ENCODE data around the gene NLRP9. TPM values are rescaled to one million over a fixed set of nuclear protein-coding genes. Genes with fewer than 3 reads are reported as not detected.
"Not testable (repeated sequence)": the region's sequence is repeated elsewhere in the genome, so short reads cannot be mapped to it uniquely, and the experiment has no call there.

NLRP9 gene
- total and polyA plus RNA-seq, 2 donors (not counting 1 experiment from before 2014, with no cell fraction given), result not detected

- Histone ChIP-seq H4K20me1 (ENCODE audit: control insufficient read depth, extremely low read depth, insufficient read depth, low read length) (no peaks in the 10 kb centered on the region), H3K9me3 (ENCODE audit: control insufficient read depth, insufficient read depth, low read depth, low read length) (no peaks in the 10 kb centered on the region), H3K79me2 (ENCODE audit: control insufficient read depth, insufficient read depth, low read length) (no peaks in the 10 kb centered on the region), H3K9ac (ENCODE audit: insufficient read depth, low read length) (no peak overlapping the region), H3K4me3 (replicated peaks in 1 of 4; ENCODE audit: control extremely low read depth in 1 of 4, insufficient read depth in 1 of 4, low read depth in 3 of 4, low read length in 4 of 4) (no peak overlapping the region), H3K27ac (ENCODE audit: insufficient read depth, low read length) (no peak overlapping the region), H3K4me2 (ENCODE audit: extremely low read depth, insufficient read depth, low read length) (no peak overlapping the region), H2AFZ (ENCODE audit: low read length) (no peak overlapping the region), H3K36me3 (ENCODE audit: control insufficient read depth, insufficient read depth, low read length) (no peaks in the 10 kb centered on the region), H3K4me1 (ENCODE audit: control insufficient read depth, extremely low read depth, insufficient read depth, low read length) (no peaks in the 10 kb centered on the region), H3K27me3 (ENCODE audit: control insufficient read depth, insufficient read depth, low read length) (no peaks in the 10 kb centered on the region)
- no peak for DNase-seq (ENCODE audit: low read depth in 2 of 2)
- TF ChIP-seq CTCF (conservative IDR thresholded peaks at IDR 0.05 in 1 of 2, IDR thresholded peaks at IDR 0.05 in 1 of 2; ENCODE audit: low read depth in 1 of 2, low read length in 2 of 2), result no peak
- TF ChIP-seq EZH2 (IDR thresholded peaks at IDR 0.05; ENCODE audit: low read length, missing control alignments), result no peak
Measured at GRCh38 chr19:55723491-55723890, 14.7 kb downstream of the NLRP9 start.

GRCh38 chr19:55720801-55721200 lies 17.4 kb downstream of the NLRP9 start:
- Histone ChIP-seq H3K9me3 (ENCODE audit: control insufficient read depth, insufficient read depth, low read depth, low read length) (no peaks in the 10 kb centered on the region), H3K4me1 (ENCODE audit: control insufficient read depth, extremely low read depth, insufficient read depth, low read length) (no peaks in the 10 kb centered on the region), H3K9ac (ENCODE audit: insufficient read depth, low read length) (no peak overlapping the region), H4K20me1 (ENCODE audit: control insufficient read depth, extremely low read depth, insufficient read depth, low read length) (no peaks in the 10 kb centered on the region), H3K27me3 (ENCODE audit: control insufficient read depth, insufficient read depth, low read length) (no peaks in the 10 kb centered on the region), H2AFZ (ENCODE audit: low read length) (no peak overlapping the region), H3K36me3 (ENCODE audit: control insufficient read depth, insufficient read depth, low read length) (no peaks in the 10 kb centered on the region), H3K27ac (ENCODE audit: insufficient read depth, low read length) (no peak overlapping the region), H3K79me2 (ENCODE audit: control insufficient read depth, insufficient read depth, low read length) (no peaks in the 10 kb centered on the region), H3K4me3 (replicated peaks in 1 of 4; ENCODE audit: control extremely low read depth in 1 of 4, insufficient read depth in 1 of 4, low read depth in 3 of 4, low read length in 4 of 4) (no peak overlapping the region), H3K4me2 (ENCODE audit: extremely low read depth, insufficient read depth, low read length) (no peak overlapping the region)
- no peak for TF ChIP-seq CTCF (conservative IDR thresholded peaks at IDR 0.05 in 1 of 2, IDR thresholded peaks at IDR 0.05 in 1 of 2; ENCODE audit: low read depth in 1 of 2, low read length in 2 of 2)
- no peak for TF ChIP-seq EZH2 (IDR thresholded peaks at IDR 0.05; ENCODE audit: low read length, missing control alignments)
- no peak for DNase-seq (ENCODE audit: low read depth in 2 of 2)

- Histone ChIP-seq H3K4me1 (ENCODE audit: control insufficient read depth, extremely low read depth, insufficient read depth, low read length) (no peaks in the 10 kb centered on the region), H3K9me3 (ENCODE audit: control insufficient read depth, insufficient read depth, low read depth, low read length) (no peaks in the 10 kb centered on the region), H2AFZ (ENCODE audit: low read length) (no peak overlapping the region), H3K27me3 (ENCODE audit: control insufficient read depth, insufficient read depth, low read length) (no peaks in the 10 kb centered on the region), H3K36me3 (ENCODE audit: control insufficient read depth, insufficient read depth, low read length) (no peaks in the 10 kb centered on the region), H3K4me3 (replicated peaks in 1 of 4; ENCODE audit: control extremely low read depth in 1 of 4, insufficient read depth in 1 of 4, low read depth in 3 of 4, low read length in 4 of 4) (no peak overlapping the region), H3K79me2 (ENCODE audit: control insufficient read depth, insufficient read depth, low read length) (no peaks in the 10 kb centered on the region), H4K20me1 (ENCODE audit: control insufficient read depth, extremely low read depth, insufficient read depth, low read length) (no peaks in the 10 kb centered on the region), H3K9ac (ENCODE audit: insufficient read depth, low read length) (no peak overlapping the region), H3K4me2 (ENCODE audit: extremely low read depth, insufficient read depth, low read length) (no peak overlapping the region), H3K27ac (ENCODE audit: insufficient read depth, low read length) (no peak overlapping the region)
- TF ChIP-seq CTCF (conservative IDR thresholded peaks at IDR 0.05 in 1 of 2, IDR thresholded peaks at IDR 0.05 in 1 of 2; ENCODE audit: low read depth in 1 of 2, low read length in 2 of 2) (no peak), EZH2 (IDR thresholded peaks at IDR 0.05; ENCODE audit: low read length, missing control alignments) (no peak)
- no peak for DNase-seq (ENCODE audit: low read depth in 2 of 2)
Measured at GRCh38 chr19:55720214-55720746, 17.9 kb downstream of the NLRP9 start.

DNA sequence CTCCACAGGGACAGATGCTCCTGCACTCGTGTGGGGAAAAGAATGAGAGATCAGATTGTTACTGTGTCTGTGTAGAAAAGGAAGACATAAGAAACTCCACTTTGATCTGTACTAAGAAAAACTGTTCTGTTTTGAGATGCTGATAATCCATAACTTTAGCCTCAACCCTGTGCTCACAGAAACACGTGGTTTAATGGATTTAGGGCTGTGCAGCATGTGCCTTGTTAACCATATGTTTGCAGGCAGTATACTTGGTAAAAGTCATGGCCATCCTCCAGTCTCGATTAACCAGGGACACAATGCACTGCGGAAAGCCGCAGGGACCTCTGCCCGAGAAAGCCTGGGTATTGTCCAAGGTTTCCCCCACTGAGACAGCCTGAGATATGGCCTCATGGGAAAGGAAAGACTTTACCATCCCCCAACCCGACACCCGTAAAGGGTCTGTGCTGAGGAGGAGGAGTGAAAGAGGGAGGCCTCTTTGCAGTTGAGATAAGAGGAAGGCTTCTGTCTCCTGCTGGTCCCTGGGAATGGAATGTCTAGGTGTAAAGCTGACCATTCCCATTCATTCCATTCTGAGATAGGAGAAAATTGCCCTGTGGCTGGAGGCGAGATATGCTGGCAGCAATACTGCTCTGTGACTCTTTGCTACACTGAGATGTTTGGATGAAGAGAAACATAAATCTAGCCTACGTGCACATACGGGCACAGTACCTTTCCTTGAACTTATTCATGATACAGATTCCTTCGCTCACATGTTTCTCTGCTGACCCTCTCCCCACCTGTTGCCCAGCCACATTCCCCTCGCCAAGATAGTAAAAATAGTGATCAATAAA lies 20.1 kb downstream of the NLRP9 start:
- not testable (repeated sequence) for H3K4me1 ChIP-seq (ENCODE audit: control insufficient read depth, extremely low read depth, insufficient read depth, low read length); H3K9me3 ChIP-seq (ENCODE audit: control insufficient read depth, insufficient read depth, low read depth, low read length); H4K20me1 ChIP-seq (ENCODE audit: control insufficient read depth, extremely low read depth, insufficient read depth, low read length); H3K4me3 ChIP-seq (replicated peaks in 1 of 4; ENCODE audit: control extremely low read depth in 1 of 4, insufficient read depth in 1 of 4, low read depth in 3 of 4, low read length in 4 of 4); H3K27ac ChIP-seq (ENCODE audit: insufficient read depth, low read length); DNase-seq (ENCODE audit: low read depth in 2 of 2); H3K36me3 ChIP-seq (ENCODE audit: control insufficient read depth, insufficient read depth, low read length); H3K4me2 ChIP-seq (ENCODE audit: extremely low read depth, insufficient read depth, low read length); H2AFZ ChIP-seq (ENCODE audit: low read length); H3K79me2 ChIP-seq (ENCODE audit: control insufficient read depth, insufficient read depth, low read length); H3K9ac ChIP-seq (ENCODE audit: insufficient read depth, low read length); H3K27me3 ChIP-seq (ENCODE audit: control insufficient read depth, insufficient read depth, low read length)

Data from fibroblast of lung (primary cell).